WI38 (cell line): ENCODE measurements around the gene SUGCT.

Experiments
- H3K4me3 ChIP-seq: 2 replicates; pipeline ENCODE4 v1.5.1; 2011; ENCODE audit warnings: low read depth, mild to moderate bottlenecking, control low read depth, low read length
- TF ChIP-seq, protein P1 (sequence below): IDR thresholded peaks from 2 replicates; pipeline ENCODE4 v1.5.1; 2012; ENCODE audit warnings: low read depth, mild to moderate bottlenecking, control low read depth, low read length

Gene SUGCT

DNA sequence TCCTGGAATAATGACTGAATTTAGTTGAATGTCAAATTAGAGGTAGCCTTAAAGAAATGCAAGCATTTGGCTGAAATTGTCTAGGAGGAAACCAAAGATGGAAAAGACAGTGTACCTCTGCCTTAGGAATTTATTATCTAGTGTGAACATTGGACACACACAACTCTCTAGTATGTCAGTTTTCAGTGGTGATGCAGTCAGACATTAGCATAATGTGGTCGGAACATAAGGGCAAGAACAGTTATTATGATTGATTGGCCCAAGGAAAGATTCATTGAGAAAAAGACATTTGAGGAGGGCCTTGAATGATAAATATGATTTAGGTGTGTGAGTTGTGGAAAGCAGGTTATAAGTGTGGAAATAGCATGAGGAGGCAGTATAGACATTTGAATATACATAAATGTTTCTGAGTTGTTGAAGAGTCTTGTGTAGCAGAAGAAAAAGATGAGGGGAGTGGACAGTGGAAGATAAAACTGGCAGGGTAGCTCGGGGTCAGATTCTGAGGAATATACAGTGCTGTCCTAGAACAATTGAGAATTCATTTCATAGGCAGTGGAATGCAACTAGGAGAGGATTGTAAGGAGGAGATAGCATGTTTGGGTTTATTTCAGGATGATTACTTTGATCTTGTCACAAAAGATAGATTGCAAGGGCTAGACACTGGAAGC is 414.7 kb downstream of the SUGCT start:
- no peak overlapping the region for H3K4me3 ChIP-seq
- TF ChIP-seq, protein P1, sequence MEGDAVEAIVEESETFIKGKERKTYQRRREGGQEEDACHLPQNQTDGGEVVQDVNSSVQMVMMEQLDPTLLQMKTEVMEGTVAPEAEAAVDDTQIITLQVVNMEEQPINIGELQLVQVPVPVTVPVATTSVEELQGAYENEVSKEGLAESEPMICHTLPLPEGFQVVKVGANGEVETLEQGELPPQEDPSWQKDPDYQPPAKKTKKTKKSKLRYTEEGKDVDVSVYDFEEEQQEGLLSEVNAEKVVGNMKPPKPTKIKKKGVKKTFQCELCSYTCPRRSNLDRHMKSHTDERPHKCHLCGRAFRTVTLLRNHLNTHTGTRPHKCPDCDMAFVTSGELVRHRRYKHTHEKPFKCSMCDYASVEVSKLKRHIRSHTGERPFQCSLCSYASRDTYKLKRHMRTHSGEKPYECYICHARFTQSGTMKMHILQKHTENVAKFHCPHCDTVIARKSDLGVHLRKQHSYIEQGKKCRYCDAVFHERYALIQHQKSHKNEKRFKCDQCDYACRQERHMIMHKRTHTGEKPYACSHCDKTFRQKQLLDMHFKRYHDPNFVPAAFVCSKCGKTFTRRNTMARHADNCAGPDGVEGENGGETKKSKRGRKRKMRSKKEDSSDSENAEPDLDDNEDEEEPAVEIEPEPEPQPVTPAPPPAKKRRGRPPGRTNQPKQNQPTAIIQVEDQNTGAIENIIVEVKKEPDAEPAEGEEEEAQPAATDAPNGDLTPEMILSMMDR, result no peak

DNA sequence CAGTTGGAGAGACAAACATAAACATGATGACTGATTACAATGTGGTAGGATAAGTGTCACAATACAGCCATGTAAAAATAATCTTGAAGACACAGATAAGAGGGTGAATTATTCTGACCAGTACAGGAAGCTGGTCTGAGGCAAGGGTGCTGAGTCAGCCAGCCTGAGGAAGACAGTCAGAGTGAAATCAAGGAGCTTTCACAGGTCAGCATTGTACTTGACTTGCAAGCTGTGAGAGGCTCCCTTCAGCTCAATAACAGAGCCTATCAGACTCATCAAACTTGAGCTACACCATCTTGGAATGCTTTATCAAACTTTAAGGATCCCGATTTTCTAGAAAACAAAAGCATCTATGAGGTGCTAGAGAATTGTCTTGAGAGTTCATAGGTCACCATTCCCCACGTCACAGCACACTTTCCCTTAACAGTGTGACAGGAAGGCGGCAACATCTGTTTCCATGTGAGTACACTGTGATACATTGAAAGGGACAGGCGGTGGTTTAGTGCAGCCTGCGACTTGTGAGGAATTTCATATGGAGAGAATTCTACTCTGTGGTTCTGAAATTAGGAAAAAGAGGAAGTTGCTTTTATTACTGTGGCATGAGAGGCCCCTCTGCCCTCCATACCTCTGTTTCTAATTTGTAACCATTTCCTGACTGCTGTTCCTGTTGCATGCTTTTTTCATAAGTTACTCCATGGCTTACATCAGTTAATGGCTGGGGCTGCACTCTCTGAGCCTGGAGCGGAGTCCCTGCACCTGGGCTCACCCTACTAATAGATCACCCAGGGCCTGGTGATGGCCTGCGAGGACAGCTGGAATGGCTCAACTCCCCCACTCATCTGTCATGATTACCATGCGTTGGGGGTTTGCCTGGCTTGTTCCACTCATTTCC is 417.1 kb downstream of the SUGCT start:
- TF ChIP-seq, protein P1, result no peak
- H3K4me3 ChIP-seq, result no peak overlapping the region

DNA sequence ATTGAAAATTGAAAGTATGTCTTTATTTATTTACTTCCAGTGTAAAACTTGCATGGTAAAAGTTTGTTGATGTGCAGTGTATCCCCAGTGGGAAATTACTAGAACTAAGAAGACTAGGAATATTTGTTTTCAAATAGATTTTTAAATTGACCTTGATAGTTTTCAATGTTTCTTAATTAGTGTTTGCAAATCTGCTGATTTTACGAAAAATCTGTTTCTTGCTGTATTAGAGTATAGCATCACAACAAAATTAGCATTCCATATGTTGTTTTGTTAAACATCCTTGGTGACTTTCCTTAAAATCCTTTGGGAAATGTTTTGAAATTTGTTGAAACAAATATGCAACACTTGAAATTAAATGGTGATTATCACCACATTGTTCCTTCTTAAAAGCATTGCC is 425.9 kb downstream of the SUGCT start:
- no peak overlapping the region for H3K4me3 ChIP-seq
- TF ChIP-seq, protein P1, result no peak

DNA sequence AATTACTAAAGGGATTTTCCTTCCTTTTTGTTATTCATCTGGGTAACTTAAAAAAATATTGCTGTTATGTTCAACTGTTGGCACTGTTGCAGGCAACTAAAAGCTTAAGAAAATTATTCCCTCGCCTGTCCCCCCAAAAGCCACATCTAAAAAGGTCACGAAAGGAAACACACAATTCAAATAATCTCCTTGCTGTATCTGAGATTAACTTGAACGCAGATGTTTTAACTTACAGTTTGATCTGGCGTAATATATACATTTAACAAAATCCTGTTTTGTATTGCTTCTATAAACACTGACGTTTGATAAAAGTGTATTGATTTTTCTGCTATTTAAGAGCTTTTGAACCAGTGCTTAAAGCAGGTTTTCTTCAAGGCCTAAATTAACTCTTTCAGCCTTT is 432.1 kb downstream of the SUGCT start:
- H3K4me3 ChIP-seq, result no peak overlapping the region
- TF ChIP-seq, protein P1, result no peak

DNA sequence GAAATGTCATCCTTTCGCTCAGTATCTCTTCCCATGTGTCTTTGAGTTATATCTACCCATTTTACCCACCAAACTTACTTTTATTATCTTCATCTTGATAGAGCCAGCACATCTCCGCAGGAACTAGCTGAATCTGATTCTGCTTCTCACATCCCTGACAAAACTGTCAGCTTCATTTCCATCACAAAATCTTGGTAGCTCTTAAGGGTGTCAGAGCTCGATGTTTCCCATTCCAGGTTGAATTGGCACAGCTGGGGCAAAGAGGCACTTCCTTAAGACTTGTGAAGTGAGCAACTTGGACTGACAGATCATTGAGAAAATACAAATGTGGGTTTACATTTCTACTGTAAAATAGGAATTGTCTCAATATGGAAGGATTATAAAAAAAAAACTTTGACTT is 434.5 kb downstream of the SUGCT start:
- H3K4me3 ChIP-seq, result no peak overlapping the region
- TF ChIP-seq, protein P1, result no peak

DNA sequence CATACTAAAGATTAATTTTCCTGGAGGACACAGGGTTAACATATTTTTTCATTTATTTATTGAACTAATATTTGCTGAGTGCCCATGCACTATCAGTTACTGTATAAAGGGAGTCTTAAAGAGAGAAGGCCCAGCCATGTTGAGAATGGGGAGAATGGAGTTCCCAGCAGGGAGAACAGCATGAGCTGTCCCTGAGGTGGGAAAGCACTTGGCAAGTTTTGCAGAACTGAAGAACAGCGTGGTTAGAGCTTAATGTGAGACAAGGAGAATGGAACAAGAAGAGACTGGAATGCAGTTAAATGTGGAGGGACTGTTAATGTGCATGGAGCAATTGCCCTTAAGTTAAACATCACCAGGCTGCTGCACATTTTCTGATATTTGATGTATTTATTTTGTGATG is 435.4 kb downstream of the SUGCT start:
- no peak overlapping the region for H3K4me3 ChIP-seq
- TF ChIP-seq, protein P1, result no peak

DNA sequence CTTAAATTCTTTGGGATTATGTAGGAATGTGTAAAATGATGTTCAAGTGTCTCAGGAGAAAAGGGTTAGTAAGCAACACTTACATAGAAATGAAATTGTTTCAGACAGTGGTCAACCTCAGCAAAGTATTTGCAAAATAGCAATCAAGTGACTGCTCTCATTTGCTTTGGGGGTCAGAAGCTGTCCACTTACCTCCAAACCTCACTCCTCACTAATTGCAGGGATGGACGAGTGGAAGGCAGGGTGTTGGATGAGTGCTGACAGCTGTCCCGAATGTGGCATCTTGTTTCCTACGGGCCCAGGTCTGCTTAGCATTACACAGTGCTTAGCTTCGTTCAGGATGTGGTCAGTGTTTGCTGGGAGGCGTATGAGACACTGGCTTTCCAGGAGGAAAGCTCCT is 437.0 kb downstream of the SUGCT start:
- no peak overlapping the region for H3K4me3 ChIP-seq
- TF ChIP-seq, protein P1, result no peak
